Activated CD4-positive, alpha-beta memory T cell treated with anti-CD3 and anti-CD28 coated beads for 36 hours (primary cell): Measurements from ENCODE around the gene UBE2A. TPM values are rescaled to one million over a fixed set of nuclear protein-coding genes. Genes with fewer than 3 reads are reported as not detected.

Experiments
- CTCF ChIA-PET: fragments of 350-600 bp; sonication (Branson Sonifier 250); formaldehyde crosslinking; loops from one replicate; lab custom pipeline; 2021; ENCODE audit warnings: antibody characterized with exemption, inconsistent platforms; lab: Charles Lee
- POLR2A ChIA-PET: fragments of 350-600 bp; sonication (Branson Sonifier 250); formaldehyde crosslinking; loops from one replicate; lab custom pipeline; 2021; ENCODE audit warnings: antibody characterized with exemption; lab: Charles Lee
- DNase-seq: peaks from one replicate; pipeline ENCODE4 v3.0.0-alpha.2; 2020
- H3K27ac Mint-ChIP-seq: one replicate; pipeline ENCODE4 v1.8.0; 2021; ENCODE audit warnings: mixed read lengths
- H3K27me3 Mint-ChIP-seq: one replicate; pipeline ENCODE4 v1.8.0; 2021; ENCODE audit warnings: mixed read lengths
- H3K36me3 Mint-ChIP-seq: one replicate; pipeline ENCODE4 v1.8.0; 2021; ENCODE audit warnings: mixed read lengths
- H3K4me1 Mint-ChIP-seq: one replicate; pipeline ENCODE4 v1.8.0; 2021; ENCODE audit warnings: low read depth, mixed read lengths
- H3K4me3 Mint-ChIP-seq: one replicate; pipeline ENCODE4 v1.8.0; 2021; ENCODE audit warnings: mild to moderate bottlenecking, mixed read lengths
- H3K9me3 Mint-ChIP-seq: one replicate; pipeline ENCODE4 v1.8.0; 2021; ENCODE audit warnings: mixed read lengths
- intact Hi-C: fragments of 100-400 bp; cut with micrococcal nuclease; formaldehyde crosslinking; loops from one replicate; pipeline ENCODE4 v1.15.1; 2023
- total RNA-seq, 2 experiments: library from RNA; stranded (reverse); gene quantifications; one replicate each; pipeline ENCODE4 v1.2.3, GENCODE V29; 2021

The UBE2A gene
- total RNA-seq, 2 experiments from 2014 or later: 53.9 to 57.4 TPM

DNA sequence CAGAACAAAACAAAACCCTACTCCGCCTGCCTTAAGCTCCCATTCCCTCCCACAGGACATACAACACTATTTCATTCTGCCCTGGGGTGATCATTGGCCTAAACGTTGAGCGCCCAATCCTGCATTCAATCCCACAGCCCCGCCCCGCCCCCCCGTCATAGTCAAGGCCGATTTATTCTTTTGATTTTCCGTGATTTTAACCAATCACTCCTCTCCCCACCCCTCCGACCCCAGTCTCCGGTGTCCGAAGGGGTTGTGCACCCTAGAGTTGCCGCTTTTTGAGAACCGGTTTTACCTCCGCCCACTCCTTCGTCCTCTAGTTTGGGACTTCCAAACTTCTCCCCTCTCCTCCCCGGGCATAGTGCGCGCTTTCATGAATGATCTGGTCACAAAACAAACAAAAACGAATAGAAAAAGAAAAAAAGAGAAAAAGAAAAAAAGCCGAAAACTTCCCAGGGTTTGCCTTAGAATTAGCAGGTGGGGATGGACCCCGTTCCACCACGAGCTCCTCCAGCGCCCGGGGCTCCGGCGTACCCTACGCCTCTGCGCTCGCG is 446 bp upstream of the UBE2A start:
- H3K9me3 Mint-ChIP-seq: no peaks in the 10 kb centered on the region
- ChIA-PET POLR2A (interaction anchor here (0.5 to 2.3 kb wide), 9 partner anchors 9 to 297 kb away, joined by 3 to 12 read pairs (median 4); partner anchors contain the start of genes NKRF, RNF113A, RPL39 and SEPTIN6), CTCF (interaction anchor here (1.5 kb wide), 1 partner anchor 156 kb away, joined by 4 read pairs; no protein-coding TSS in a partner anchor)
- peaks cover 24% of the 10 kb centered on the region for H3K4me1 Mint-ChIP-seq
- no peaks in the 10 kb centered on the region for H3K27me3 Mint-ChIP-seq
- intact Hi-C loops: loop anchor here (1.0 to 5.0 kb wide), 4 partner anchors 9 to 118 kb away; partner anchors contain the start of genes NKRF, SEPTIN6, SLC25A5 and STEEP1
- H3K36me3 Mint-ChIP-seq: peaks cover 4% of the 10 kb centered on the region
- peak overlapping the region; percentile 81 for H3K4me3 Mint-ChIP-seq
- DNase-seq: no peak
- peak overlapping the region; percentile 82 for H3K27ac Mint-ChIP-seq

DNA sequence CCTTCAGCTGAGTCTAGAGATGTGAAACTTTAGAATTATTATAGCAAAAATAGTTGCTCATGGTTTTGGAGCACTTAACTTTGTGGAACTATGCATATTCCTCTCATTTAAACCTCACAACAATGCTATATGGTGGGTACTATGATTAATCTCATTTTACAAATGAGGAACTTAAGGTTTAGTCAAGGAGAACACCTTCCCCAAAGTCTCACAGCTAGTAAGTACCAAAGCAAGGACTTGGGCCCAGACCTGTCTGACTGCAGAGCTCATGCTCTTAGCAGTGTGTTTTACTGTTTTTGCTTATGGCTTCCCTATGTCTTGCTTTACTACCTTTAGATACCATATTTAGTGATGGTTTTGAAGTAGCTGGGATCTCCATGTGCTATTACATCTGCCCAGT is 5.1 kb downstream of the UBE2A start:
- Mint-ChIP-seq H3K4me3 (no peak overlapping the region), H3K27ac (no peak overlapping the region), H3K27me3 (no peaks in the 10 kb centered on the region), H3K9me3 (no peaks in the 10 kb centered on the region), H3K4me1 (peaks cover 31% of the 10 kb centered on the region), H3K36me3 (peaks cover 4% of the 10 kb centered on the region)
- ChIA-PET CTCF (interaction anchor here (0.9 to 1.2 kb wide), 2 partner anchors 175 to 206 kb away, joined by 3 read pairs; no protein-coding TSS in a partner anchor), POLR2A (interaction anchor here (0.5 kb wide), 1 partner anchor 97 kb away, joined by 3 read pairs; no protein-coding TSS in a partner anchor)
- DNase-seq: no peak
- intact Hi-C loops: no loop called here

DNA sequence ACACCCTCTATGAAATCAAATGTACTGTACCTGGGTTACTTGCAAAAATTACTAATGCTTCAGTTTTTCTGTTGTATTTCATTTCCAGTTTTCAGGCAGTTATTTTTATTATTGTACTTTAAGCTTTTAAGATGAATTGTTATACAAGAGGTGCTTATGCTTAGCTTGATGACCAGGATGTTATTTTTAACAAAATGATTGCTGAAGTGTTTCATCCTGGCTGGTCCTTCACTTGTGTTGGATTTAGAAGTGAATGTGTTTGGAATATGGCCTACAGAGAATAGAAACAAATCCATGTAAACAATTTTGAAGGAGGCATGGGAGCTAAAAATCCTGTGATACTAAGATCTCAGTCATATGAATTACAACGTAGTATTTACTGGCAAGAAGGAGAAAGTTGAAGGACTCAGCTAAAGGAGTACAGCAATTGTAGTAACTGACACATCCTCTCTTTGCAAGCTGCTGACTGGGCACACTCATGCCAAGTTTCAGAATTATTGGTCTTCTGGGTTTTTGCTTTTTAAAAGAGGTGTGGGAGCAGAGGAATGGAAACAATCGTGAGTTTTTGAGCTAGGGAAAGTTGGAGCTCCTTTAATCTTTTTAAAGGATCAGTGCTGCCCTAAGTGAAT is 9.2 kb downstream of the UBE2A start:
- Mint-ChIP-seq H3K36me3 (peaks cover 1% of the 10 kb centered on the region), H3K27ac (peak overlapping the region; percentile 42), H3K4me1 (peaks cover 17% of the 10 kb centered on the region), H3K9me3 (no peaks in the 10 kb centered on the region), H3K27me3 (no peaks in the 10 kb centered on the region), H3K4me3 (no peak overlapping the region)
- ChIA-PET CTCF (interaction anchor here (1.0 to 1.3 kb wide), 3 partner anchors 101 to 171 kb away, joined by 3 to 4 read pairs (median 3); no protein-coding TSS in a partner anchor), POLR2A (interaction anchor here (0.7 to 2.0 kb wide), 3 partner anchors 9 to 208 kb away, joined by 3 to 9 read pairs (median 4); partner anchors contain the start of genes NKRF, RPL39 and UBE2A)
- intact Hi-C loops: no loop called here
- DNase-seq: peak; percentile 41

DNA sequence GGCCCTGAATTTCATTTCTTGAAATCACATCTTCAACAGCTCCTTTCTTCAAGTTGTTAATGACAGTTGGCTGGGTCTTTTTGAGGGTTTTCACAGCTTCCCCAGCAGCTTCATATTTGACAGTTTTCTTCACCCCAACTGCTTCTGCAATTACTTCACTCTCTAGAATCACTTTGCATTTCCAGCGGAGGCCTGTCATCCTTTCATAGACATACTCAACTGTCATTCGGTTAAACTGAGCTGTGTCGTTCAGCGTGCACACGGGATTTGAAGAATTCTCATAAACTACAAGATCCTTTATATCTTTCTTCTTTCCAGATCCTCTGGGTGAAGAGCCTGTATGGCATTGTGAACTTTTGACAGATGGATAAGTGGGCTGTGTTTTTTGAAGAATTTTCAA is 15.4 kb downstream of the UBE2A start:
- Mint-ChIP-seq H3K27ac (no peak overlapping the region), H3K36me3 (peaks cover 18% of the 10 kb centered on the region)

DNA sequence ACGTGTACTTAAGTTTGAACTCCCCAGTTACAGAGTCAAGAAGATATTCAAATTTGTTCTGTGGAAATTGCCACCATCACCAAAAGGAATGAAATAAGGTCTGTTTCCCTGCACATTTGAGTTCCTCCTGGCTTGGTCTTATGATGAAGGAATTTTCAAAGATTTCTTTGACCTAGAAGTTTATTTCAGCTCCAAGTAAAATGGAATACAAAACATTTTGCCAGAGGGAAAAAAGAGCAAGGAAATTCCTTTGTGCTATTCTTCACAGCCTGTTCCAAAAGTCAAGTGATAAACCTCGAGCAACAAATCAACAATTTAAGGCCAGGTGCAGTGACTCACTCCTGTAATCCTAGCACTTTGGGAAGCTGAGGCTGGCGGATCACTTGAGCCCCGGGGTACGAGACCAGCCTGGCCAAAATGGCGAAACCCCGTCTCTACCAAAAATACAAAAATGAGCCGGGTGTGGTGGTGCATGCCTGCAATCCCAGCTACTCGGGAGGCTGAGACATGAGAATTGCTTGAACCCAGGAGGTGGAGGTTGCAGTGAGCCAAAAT is 28.4 kb downstream of the UBE2A start:
- no peak for DNase-seq
- ChIA-PET CTCF (interaction anchor here (1.0 to 1.1 kb wide), 2 partner anchors 9 to 127 kb away, joined by 3 to 4 read pairs; no protein-coding TSS in a partner anchor), POLR2A (no interaction called here)
- H3K4me1 Mint-ChIP-seq: peaks cover 37% of the 10 kb centered on the region
- H3K36me3 Mint-ChIP-seq: peaks cover 10% of the 10 kb centered on the region
- no peak overlapping the region for H3K27ac Mint-ChIP-seq
- H3K27me3 Mint-ChIP-seq: no peaks in the 10 kb centered on the region
- no peaks in the 10 kb centered on the region for H3K9me3 Mint-ChIP-seq
- no peak overlapping the region for H3K4me3 Mint-ChIP-seq
- intact Hi-C loops: no loop called here

More for the DNA sequence above, 15.4 kb downstream of the UBE2A start:
- DNase-seq: no peak
- ChIA-PET CTCF (no interaction called here), POLR2A (no interaction called here)
- H3K4me1 Mint-ChIP-seq: no peaks in the 10 kb centered on the region
- no peak overlapping the region for H3K4me3 Mint-ChIP-seq
- H3K27me3 Mint-ChIP-seq: no peaks in the 10 kb centered on the region
- intact Hi-C loops: no loop called here
- H3K9me3 Mint-ChIP-seq: no peaks in the 10 kb centered on the region

DNA sequence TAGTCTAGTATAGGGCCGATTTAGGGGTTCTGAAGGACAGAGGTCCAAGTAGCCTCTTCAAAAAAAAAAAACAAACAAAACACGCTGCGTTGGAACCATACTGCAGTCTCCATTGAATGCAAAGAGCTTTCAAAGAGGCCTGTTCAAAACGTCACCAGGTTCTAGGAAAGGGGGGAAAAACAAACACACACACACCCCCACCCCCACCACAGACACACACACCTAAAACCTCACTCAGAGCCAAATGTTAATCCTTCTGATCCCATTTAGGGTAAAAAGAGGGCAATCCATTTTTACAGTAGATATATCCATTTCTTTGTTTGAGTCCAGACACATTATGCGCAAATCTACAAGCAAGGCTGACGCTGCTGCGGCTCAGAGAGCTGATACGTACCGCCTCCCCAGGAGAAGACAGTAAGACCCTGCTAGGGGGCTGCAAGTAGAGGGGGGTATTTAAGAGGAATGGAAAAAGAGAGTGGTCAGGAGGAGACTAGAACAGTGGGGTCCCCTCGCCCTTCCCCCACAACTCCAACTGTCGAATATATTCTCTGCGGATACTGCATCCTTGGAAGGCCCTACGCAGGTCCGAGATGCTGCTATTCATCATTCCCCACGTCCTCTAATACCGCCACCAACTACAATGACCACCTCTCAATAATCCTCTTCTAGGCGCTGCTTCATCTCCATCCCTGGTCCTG is 30.6 kb downstream of the UBE2A start:
- H3K27ac Mint-ChIP-seq: peak overlapping the region; percentile 85
- peaks cover 6% of the 10 kb centered on the region for H3K36me3 Mint-ChIP-seq
- DNase-seq: no peak
- ChIA-PET POLR2A (interaction anchor here (1.4 to 2.2 kb wide), 4 partner anchors 22 to 151 kb away, joined by 3 to 7 read pairs (median 5); partner anchors contain the start of gene SEPTIN6), CTCF (interaction anchor here (1.0 to 1.1 kb wide), 2 partner anchors 123 to 283 kb away, joined by 3 read pairs; no protein-coding TSS in a partner anchor)
- H3K27me3 Mint-ChIP-seq: no peaks in the 10 kb centered on the region
- H3K9me3 Mint-ChIP-seq: no peaks in the 10 kb centered on the region
- peak overlapping the region; percentile 92 for H3K4me3 Mint-ChIP-seq
- intact Hi-C loops: loop anchor here (5.0 kb wide), 2 partner anchors 88 to 267 kb away; partner anchors contain the start of genes NDUFA1 and RNF113A
- peaks cover 34% of the 10 kb centered on the region for H3K4me1 Mint-ChIP-seq

DNA sequence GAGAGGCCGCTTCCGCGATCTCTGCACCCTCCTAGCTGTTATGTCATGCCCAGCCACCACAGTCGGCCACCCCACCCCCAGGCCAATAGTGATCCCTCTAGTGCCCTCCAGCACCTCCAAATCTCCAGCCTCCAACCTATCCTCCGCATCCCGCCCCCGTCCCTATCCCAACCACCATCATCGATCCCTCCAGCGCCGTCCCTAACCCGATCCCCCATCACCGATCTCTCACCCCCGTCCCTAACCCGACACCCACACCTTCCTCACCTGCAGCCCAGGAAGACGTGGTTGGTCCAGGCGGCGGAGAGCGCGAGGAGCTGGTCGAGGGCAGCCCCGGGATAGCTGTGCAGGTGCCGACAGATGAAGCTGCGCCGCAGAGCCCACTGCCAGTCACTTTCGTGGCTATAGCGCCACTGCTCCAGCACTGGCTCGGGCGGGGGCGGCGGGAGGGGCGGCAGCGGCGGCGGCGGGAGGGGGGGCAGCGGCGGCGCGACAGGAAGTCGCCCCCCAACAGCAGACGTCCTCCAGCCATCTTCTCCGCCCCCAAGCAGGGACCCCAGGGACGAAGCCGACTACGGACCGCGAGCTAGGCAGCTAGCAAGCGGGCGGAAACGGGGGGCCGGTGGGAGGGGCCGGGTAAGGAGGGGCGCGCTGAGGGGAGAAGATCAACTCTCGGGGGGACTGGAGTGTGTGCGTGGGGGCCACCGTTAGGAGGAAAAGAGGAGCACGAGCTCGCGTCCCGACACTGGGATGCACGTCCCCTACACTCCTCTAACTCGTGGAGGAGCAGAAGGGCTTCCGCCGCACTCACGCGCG is 31.3 kb downstream of the UBE2A start:
- Mint-ChIP-seq H3K36me3 (peaks cover 6% of the 10 kb centered on the region), H3K4me3 (peak overlapping the region; percentile 92), H3K4me1 (peaks cover 35% of the 10 kb centered on the region), H3K9me3 (no peaks in the 10 kb centered on the region), H3K27me3 (no peaks in the 10 kb centered on the region), H3K27ac (peak overlapping the region; percentile 93)
- POLR2A ChIA-PET: interaction anchor here (1.0 to 2.2 kb wide), 8 partner anchors 22 to 186 kb away, joined by 3 to 8 read pairs (median 6); partner anchors contain the start of gene RPL39
- CTCF ChIA-PET: interaction anchor here (0.7 to 1.1 kb wide), 2 partner anchors 41 to 123 kb away, joined by 3 to 4 read pairs; no protein-coding TSS in a partner anchor
- peak; percentile 54 for DNase-seq
- intact Hi-C loops: loop anchor here (1.0 to 5.0 kb wide), 6 partner anchors 31 to 267 kb away; partner anchors contain the start of genes NDUFA1, RNF113A, STEEP1 and UBE2A

DNA sequence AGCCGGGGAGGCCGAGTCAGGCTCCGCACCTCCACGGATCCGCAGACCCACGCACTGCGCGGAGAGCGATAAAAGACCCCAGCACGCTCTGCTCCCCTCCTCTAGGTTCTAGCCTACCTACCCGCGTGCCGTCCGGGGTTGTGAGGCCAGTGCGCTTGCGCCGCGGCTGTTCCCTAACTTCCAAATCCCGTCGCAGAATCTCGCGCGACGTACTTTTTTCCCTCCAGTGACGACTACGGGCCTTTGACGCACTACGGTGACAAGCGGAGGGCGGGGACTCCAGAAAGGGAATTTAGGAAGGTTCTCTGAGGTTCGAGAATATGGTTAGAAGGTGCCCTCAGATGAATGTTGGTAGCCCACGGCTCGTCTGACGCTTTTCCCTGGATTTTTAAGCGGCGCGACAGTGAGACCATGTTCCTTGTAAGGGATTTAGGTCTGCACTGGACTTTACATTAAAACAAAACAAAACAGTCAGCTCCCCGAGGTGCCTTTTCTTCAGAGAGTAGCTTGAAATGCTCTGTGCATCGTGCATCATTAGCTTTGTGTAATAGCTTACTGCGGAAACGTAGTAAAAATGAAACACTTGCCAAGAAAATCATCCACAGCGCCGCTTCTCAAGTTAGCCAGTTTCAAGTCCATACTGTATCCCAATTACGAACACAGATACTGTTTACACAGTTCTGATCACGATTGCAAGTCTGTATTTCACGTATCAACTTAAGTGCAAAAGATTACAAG is 32.1 kb downstream of the UBE2A start, which contains the start of gene NKRF:
TSS of gene NKRF (minus strand) at position 145 of the 738 bp plus-strand sequence.
- DNase-seq: peak; percentile 94
- intact Hi-C loops: loop anchor here (1.0 to 5.0 kb wide), 6 partner anchors 32 to 266 kb away; partner anchors contain the start of genes NDUFA1, RNF113A, STEEP1 and UBE2A
- ChIA-PET CTCF (interaction anchor here (0.7 to 1.1 kb wide), 2 partner anchors 40 to 122 kb away, joined by 3 to 4 read pairs; no protein-coding TSS in a partner anchor), POLR2A (interaction anchor here (1.0 to 2.2 kb wide), 9 partner anchors 23 to 186 kb away, joined by 3 to 8 read pairs (median 5); partner anchors contain the start of genes RPL39 and SEPTIN6)
- peaks cover 35% of the 10 kb centered on the region for H3K4me1 Mint-ChIP-seq
- H3K27me3 Mint-ChIP-seq: no peaks in the 10 kb centered on the region
- peaks cover 6% of the 10 kb centered on the region for H3K36me3 Mint-ChIP-seq
- peak within 1 kb of the TSS; percentile 93 for H3K27ac Mint-ChIP-seq
- peak within 1 kb of the TSS; percentile 92 for H3K4me3 Mint-ChIP-seq
- no peaks in the 10 kb centered on the region for H3K9me3 Mint-ChIP-seq

DNA sequence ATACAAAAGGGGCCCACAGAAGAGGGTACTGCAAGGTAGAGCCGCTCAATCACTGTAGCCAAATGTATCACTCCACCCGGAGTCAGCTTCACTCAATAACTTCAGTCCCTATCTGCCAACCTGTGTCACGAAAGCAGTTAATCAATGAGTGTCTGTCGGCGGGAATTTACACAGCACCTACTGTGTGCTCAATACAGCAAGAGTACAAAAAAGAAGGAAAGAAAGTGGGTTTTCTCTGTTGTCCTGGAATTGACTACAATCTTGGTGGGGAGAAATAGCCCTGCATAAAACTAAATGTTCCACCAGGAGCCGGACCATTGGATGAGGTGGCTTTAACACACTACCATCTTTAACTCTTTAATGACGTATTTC is 32.6 kb downstream of the UBE2A start:
- no peaks in the 10 kb centered on the region for H3K27me3 Mint-ChIP-seq
- H3K4me1 Mint-ChIP-seq: peaks cover 32% of the 10 kb centered on the region
- ChIA-PET POLR2A (interaction anchor here (1.0 to 2.2 kb wide), 4 partner anchors 33 to 185 kb away, joined by 3 to 6 read pairs (median 3); partner anchors contain the start of genes RPL39 and SEPTIN6), CTCF (no interaction called here)
- no peak for DNase-seq
- H3K36me3 Mint-ChIP-seq: peaks cover 6% of the 10 kb centered on the region
- peak overlapping the region; percentile 93 for H3K27ac Mint-ChIP-seq
- H3K9me3 Mint-ChIP-seq: no peaks in the 10 kb centered on the region
- intact Hi-C loops: loop anchor here (2.0 to 5.0 kb wide), 4 partner anchors 32 to 265 kb away; partner anchors contain the start of genes NDUFA1, RNF113A and UBE2A
- peak overlapping the region; percentile 83 for H3K4me3 Mint-ChIP-seq

DNA sequence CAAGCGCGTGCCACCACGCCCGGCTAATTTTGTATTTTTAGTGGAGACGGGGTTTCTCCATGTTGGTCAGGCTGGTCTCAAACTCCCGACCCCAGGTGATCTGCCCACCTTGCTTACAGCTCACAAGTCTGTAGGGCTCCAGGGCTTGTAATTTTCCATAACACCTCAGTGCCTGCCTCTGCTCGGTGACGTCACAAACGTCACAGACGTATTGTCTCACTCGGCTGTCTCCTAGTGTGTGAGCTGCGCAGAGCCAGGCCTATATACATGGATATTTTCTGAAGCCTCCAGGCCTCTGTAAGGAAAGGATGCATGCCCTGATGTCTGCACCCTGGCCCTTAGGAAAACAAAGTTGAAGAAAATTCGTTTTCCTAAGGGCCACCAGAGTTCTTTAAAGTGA is 40.4 kb downstream of the UBE2A start:
- no peak for DNase-seq
- Mint-ChIP-seq H3K27me3 (no peaks in the 10 kb centered on the region), H3K27ac (no peak overlapping the region), H3K4me3 (no peak overlapping the region), H3K4me1 (peaks cover 2% of the 10 kb centered on the region), H3K9me3 (no peaks in the 10 kb centered on the region), H3K36me3 (no peaks in the 10 kb centered on the region)
- intact Hi-C loops: no loop called here
- ChIA-PET POLR2A (no interaction called here), CTCF (no interaction called here)
